ENCODE data around the gene TMUB1.
A peak's percentile ranks its signal among the peaks of the same experiment; 100 is the strongest.

The TMUB1 gene

DNA sequence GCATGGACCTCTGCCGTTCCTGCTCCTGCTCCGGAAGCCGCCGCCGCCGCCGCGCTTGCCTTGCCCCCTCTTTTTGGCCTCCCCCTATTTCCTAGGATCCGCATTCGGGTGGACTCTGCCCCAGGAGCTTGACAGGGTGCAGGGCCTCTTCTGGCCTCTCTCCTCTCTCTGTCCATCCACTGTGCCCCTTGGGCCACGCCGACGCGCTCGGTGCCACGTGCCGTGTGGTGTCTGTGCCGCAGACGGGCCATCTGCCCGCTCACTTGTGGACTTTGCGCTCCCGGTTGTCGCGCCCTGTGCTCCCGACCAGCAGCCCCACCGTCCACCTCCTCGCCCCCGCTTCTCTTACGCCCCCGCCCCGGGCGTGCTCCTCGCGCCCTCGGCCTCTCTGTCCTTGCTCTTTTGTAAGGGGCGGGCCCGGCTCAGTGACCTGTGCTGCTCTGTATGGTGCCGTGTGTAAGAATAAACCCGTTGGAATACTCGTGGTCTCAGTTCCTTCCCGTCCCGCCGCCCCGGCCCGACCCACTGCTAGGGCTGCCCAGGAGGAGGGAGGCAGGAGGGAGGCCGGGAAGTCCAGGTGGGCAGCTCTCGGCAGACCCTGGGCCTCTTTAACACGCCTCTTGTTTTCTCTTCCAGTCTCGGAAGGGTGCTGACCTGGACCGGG lies 40.0 kb upstream of the TMUB1 start:
- H3K4me3 ChIP-seq (ENCODE audit: low read depth, low read length) = no peak overlapping the region
- ChIA-PET POLR2A (no interaction called here), CTCF (interaction anchor here (0.6 to 5.0 kb wide), 45 partner anchors 10 to 187 kb away, joined by 3 to 85 read pairs (median 4); partner anchors contain the start of genes ABCF2, CHPF2 and GBX1)
- DNase-seq (ENCODE audit: low read depth, low spot score) = no peak
- no peak for TF ChIP-seq CTCF (IDR thresholded peaks at IDR 0.05; ENCODE audit: insufficient read depth, low read length, missing control alignments)

DNA sequence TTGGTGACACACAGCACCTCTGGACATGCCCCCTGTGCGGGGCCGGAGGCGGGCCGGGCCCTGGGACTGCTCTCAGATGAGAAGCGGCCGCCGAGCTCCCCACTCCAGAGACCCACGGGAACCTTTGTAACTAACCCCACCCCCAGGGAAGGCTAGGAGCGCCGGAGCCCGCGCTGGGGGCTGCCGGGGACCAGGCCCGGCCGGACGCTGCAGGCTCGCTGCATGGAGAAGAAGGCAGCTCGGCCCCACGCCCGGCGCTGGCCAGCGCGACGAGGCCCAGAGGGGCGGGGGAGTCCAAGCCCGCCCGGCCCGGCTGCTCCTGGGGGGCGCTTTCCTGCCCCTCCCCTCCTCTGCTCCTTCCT lies 39.5 kb upstream of the TMUB1 start:
- no peak for DNase-seq (ENCODE audit: low read depth, low spot score)
- CTCF ChIA-PET = interaction anchor here (1.0 to 5.0 kb wide), 12 partner anchors 10 to 187 kb away, joined by 3 to 85 read pairs (median 6); partner anchors contain the start of gene GBX1
- no peak for TF ChIP-seq CTCF (IDR thresholded peaks at IDR 0.05; ENCODE audit: insufficient read depth, low read length, missing control alignments)
- POLR2A ChIA-PET = no interaction called here
- no peak overlapping the region for H3K4me3 ChIP-seq (ENCODE audit: low read depth, low read length)

DNA sequence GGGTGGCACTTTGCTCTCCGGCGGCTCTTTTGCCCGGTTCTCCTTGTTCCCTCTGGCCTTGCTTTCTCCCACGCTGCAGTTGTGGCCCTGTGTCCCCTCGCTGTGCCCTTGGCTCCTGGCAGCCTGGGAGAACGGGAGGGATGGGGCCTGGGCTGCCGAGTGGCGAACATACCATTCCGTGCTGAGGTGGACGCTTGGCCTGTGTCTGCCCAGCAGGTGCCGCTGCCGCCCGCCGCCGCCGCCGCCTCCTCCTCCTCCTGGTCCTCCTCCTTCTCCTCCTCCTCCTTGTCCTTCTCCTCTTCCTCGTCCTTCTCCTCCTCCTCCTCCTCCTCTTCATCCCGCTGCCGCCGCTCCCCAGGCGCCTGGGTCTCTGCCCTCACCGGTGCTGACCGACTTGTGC lies 39.0 kb upstream of the TMUB1 start:
- ChIA-PET CTCF (interaction anchor here (1.0 to 5.0 kb wide), 8 partner anchors 9 to 160 kb away, joined by 3 to 85 read pairs (median 13); partner anchors contain the start of gene GBX1), POLR2A (no interaction called here)
- TF ChIP-seq CTCF (IDR thresholded peaks at IDR 0.05; ENCODE audit: insufficient read depth, low read length, missing control alignments) = peak; percentile 10
- no peak overlapping the region for H3K4me3 ChIP-seq (ENCODE audit: low read depth, low read length)
- no peak for DNase-seq (ENCODE audit: low read depth, low spot score)

DNA sequence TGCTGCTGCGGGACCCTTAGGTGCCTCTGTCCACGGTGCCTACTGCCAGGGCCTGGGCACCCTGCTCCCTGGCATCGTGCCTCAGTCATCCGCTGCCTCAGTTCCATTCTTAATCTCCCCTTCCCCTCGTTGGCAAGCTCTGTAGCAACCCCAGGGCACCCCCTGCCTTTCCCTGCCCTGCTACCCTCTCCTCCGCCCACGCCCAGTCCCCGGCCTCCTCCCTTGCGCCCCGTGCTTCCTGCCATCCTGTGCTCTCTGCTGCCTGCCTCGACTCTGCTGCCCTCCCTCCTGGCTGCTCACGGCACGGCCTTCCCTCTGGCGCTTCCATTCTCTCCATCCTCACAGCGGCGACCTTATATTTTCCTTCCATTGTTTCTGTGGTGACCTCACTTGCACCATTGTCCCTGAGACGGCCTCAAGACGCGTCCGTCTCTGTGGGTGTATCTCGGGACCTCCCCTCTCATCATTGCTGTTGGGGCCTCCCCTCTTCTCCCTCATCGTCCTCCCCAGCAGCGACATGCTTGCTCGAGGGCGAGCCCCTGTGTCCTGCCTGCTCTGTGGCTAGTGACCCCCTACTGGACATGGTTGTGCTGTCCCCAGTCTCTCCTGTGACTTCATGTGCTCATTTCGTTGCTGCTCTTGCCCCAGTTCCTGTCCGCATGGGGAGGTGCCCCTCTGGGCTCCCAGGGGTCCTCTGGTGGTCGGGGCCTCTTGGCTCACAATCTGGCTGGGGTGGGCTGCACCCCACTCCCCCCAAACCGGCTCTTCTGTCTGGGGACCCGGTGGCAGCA lies 38.3 kb upstream of the TMUB1 start:
- CTCF ChIA-PET = interaction anchor here (0.8 to 4.7 kb wide), 7 partner anchors 8 to 159 kb away, joined by 3 to 85 read pairs (median 4); no protein-coding TSS in a partner anchor
- POLR2A ChIA-PET = interaction anchor here (0.8 kb wide), 1 partner anchor 12 kb away, joined by 3 read pairs; no protein-coding TSS in a partner anchor

GRCh38 chr7:151120896-151121295 lies 37.6 kb upstream of the TMUB1 start:
- ChIA-PET POLR2A (interaction anchor here (0.8 kb wide), 1 partner anchor 11 kb away, joined by 3 read pairs; no protein-coding TSS in a partner anchor), CTCF (interaction anchor here (0.7 to 2.0 kb wide), 10 partner anchors 8 to 156 kb away, joined by 3 to 14 read pairs (median 4); no protein-coding TSS in a partner anchor)
- H3K4me3 ChIP-seq (ENCODE audit: low read depth, low read length) = no peak overlapping the region
- TF ChIP-seq CTCF (IDR thresholded peaks at IDR 0.05; ENCODE audit: insufficient read depth, low read length, missing control alignments) = no peak
- DNase-seq (ENCODE audit: low read depth, low spot score) = no peak

More for the DNA sequence above, 38.3 kb upstream of the TMUB1 start:
- no peak for DNase-seq (ENCODE audit: low read depth, low spot score)
- TF ChIP-seq CTCF (IDR thresholded peaks at IDR 0.05; ENCODE audit: insufficient read depth, low read length, missing control alignments) = no peak
- no peak overlapping the region for H3K4me3 ChIP-seq (ENCODE audit: low read depth, low read length)

DNA sequence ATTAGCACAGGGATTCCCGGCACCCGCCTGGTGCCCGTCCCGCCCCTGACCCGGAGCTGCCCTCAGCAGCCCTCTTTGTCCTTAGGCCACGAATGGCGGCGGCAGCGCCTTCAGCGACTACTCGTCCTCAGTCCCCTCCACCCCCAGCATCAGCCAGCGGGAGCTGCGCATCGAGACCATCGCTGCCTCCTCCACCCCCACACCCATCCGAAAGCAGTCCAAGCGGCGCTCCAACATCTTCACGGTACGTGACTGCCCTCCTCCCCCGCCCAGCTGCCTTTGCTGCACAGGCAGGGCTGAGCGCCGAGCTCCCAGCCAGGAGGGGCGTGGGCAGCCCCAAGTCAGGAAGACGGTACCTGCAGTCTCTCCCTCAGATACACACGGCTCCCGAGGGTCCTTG lies 36.6 kb upstream of the TMUB1 start:
- DNase-seq (ENCODE audit: low read depth, low spot score) = no peak
- POLR2A ChIA-PET = no interaction called here
- TF ChIP-seq CTCF (IDR thresholded peaks at IDR 0.05; ENCODE audit: insufficient read depth, low read length, missing control alignments) = no peak
- CTCF ChIA-PET = interaction anchor here (1.0 to 2.0 kb wide), 9 partner anchors 8 to 155 kb away, joined by 3 to 14 read pairs (median 5); no protein-coding TSS in a partner anchor
- no peak overlapping the region for H3K4me3 ChIP-seq (ENCODE audit: low read depth, low read length)

Measured in AG04449 (cell line).